Cerebellar nuclear complex (tissue), 1 donor: ENCODE data around the gene KRT76.

Experiments used
- DNase-seq, 2 experiments: peaks; one replicate each; lab custom pipeline; 2025; lab: John Stamatoyannopoulos, UW

Gene KRT76

DNA sequence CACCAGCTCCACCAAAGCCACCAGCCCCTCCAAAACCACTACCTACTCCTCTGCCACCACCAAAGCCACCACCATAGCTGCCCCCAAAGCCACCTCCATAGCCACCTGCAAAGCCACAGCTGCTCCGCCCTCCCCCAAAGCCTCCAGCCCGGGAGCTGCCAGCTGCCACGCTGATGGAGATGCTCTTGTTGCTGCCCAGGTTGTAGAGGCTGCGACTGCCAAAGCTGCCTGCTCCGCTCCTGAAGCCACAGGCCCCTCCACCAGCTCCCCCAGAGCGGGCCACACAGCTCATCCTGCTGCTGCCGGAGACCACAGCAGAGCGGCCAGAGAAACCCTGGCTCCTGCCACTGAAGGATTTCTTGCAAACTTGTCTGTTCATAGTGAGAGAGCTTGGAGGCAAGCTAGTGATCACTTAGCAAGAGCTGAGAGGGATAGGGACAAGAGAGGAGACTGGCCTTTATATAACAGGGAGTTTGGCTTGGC, at the start of gene KRT76:
Gene KRT76 (minus strand): TSS at position 433 of the 483 bp plus-strand sequence. CDS start 54 bp downstream, at position 379.
- DNase-seq = no peak

DNA sequence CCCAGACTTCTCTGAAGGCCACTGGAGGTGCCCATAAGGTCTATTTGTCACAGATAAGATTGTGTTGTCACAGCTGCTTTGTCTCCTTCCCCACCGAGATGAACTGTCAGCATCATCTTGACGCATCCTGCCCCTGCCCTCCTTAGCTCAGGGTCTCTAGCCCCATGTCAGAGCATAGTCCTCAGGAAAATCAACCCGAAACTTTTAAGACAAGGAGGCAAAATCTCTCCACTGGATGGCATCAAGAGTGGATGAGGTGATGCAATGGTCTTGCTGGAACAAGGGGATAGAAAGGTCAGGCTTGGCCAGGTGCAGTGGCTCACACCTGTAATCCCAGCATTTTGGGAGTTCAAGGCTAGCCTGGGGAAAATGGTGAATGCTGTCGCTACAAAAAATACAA, 48.8 kb upstream of the KRT76 start:
- no peak for DNase-seq

GRCh38 chr12:52824741-52825410, 47.7 kb upstream of the KRT76 start:
- DNase-seq = no peak

GRCh38 chr12:52823761-52824450, 46.8 kb upstream of the KRT76 start:
- no peak for DNase-seq

DNA sequence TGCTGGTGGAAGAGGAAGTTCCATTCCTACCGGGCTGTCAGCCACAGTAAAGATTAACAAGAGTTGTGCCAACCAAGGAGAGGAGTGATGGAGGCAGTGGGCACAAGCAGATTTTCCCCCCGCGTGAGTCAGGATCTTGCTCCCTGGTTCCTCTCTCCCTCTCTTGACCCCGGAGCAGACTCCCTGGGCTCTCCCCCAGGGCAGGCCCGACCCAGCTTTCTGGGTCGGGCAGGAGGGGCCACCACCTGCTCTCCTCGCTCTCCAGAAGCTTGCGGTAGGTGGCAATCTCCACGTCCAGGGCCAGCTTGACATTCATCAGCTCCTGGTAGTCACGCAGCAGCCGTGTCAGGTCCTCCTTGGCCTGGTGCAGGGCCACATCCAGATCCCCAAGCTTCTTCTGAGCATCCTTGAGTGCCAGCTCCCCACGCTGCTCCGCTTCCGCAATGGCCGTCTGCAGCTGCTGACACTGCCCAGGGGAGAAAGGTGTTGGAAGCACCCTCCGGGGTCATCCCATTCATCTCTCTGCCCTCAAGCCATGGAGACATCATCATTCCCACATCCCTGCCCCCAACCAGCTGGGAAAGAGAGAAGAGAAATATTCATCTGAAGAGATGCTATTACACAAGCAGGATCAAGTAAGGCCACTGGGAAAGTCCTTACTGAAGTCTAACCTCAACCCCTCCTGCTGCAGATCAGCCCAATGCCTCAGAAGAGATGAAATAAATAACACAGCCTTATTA, 45.8 kb upstream of the KRT76 start:
- no peak for DNase-seq

DNA sequence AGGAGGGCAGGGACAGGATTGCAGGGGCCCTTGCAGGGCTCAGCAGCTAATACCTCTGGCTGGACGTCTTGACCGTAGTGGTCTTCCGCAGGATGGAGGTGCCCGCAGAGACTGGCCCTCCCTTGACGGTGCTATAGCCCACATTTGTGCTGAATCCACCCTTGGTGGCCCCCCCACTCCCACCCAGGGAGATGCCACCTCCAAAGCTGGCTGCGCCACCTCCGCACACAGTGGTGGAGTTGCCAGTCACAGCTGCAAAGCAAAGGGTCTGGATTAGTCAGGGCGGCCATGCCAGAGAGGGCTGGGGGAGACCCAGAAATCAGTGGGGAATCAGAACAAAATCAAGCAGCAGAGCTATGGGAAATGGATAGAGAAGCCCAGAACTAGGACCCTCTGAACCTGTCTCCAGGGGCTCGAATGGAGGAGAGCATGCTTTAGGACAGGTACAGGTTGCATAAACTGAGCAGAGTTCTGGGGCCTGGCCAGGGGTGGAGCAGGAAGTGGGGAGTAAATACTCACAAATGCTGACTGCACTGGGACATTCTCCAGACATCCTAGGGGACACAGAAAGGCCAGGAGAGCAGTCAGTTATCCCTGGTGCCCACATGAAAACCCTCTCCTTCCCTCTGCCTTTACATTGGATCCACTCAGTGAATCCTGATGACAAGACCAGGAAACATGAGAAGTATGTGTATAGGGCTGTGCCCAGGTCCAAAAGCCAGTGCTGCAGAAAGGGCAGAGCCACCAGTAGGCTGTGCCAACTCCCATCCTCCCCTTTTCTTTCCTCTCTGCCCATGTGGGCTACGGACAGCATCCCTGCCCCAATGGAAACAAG, 44.9 kb upstream of the KRT76 start:
- no peak for DNase-seq

DNA sequence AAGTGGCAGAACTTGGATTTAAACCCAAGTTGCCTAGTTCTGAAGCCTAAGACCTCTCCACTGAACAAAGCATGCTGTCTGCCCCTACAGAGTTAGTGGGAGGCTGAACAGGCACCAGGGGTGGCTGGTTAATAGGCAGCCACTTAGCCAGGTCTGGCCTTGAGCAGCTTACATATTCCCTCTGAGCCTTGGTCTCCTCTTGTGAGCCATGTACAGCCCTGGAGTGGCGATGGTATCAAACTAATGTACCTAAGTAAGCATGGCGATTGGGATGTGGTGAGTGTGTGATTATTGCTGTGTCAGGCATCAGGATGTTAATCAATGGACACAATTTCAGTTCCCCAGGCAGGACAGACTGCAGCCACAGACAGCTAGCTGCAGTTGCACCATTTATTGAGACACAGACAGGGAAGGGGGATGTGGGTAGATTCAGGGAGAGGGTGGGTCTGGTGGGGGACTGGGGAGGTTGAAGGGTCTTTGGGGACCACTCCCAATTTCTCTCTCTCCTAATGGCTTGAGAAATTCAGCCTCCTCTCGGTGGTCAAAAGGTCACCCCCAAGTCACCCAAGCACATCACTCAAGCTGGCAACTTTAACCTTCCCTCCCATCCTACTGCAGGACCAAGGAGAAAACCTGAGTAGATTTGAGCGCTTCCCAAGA, 44.1 kb upstream of the KRT76 start:
- no peak for DNase-seq

GRCh38 chr12:52820521-52820920, 43.4 kb upstream of the KRT76 start:
- no peak for DNase-seq

DNA sequence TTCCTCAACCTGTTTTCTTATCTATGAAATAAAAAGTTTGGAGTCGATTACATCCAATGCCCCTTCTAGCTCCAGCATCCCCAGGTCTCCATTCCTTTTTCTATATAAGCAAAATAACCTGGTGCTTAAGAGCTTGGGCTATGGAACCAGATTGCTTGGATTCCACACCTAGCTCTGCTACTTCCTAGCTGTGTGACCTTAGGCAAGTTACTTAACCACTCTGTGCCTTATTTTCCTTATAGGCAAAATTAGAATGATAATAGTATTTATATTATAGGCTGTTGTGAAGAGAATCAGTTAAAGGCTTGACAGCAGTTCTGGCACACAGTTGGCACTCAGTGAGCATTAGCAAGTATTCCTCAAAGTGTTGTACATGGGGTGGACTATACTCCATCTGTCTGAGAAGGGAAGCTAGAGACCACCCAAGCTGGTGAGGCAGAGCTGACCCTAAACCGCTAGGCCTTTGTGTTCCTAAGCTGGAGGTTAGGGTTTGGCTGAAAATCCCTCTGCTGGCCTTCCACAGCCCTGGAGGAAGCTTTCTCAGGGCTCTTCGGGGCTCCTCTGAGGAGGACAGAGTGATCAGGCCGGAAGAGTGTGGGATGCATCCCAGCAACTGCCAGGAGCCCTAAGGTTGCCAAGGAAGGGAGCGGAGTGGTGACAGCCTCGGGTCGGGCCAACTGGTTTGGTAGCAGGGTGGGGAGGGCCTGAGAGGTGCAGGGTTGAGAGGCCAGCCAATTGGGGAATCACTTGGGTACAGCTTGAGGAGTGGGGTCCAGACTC, 42.8 kb upstream of the KRT76 start:
- no peak for DNase-seq

- DNase-seq = no peak
Observed at GRCh38 chr12:52818887-52819420, 41.8 kb upstream of the KRT76 start.

DNA sequence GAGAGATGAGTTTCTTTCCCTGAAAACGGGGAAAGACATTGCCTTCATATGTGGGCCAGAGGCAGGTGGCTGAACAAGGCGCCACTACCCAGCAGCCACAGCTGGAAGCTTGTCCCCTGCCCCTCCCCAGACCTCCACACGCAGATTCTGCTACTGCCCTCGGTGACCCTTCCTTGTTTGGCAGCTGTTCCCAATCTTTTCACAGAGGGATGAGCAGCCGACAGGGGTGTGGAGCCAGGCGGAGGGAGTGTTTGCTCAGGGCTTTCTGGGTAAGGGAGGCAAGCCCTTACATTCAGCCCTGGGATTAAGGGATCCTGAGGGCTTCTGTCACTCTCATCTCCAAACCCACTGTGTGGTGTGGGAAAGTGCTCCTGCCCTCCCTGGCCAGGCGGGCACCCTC, 41.2 kb upstream of the KRT76 start:
- no peak for DNase-seq

GRCh38 chr12:52817699-52818238, 40.6 kb upstream of the KRT76 start:
- DNase-seq = no peak

- DNase-seq = no peak
Observed at GRCh38 chr12:52817003-52817698, 40.0 kb upstream of the KRT76 start.

DNA sequence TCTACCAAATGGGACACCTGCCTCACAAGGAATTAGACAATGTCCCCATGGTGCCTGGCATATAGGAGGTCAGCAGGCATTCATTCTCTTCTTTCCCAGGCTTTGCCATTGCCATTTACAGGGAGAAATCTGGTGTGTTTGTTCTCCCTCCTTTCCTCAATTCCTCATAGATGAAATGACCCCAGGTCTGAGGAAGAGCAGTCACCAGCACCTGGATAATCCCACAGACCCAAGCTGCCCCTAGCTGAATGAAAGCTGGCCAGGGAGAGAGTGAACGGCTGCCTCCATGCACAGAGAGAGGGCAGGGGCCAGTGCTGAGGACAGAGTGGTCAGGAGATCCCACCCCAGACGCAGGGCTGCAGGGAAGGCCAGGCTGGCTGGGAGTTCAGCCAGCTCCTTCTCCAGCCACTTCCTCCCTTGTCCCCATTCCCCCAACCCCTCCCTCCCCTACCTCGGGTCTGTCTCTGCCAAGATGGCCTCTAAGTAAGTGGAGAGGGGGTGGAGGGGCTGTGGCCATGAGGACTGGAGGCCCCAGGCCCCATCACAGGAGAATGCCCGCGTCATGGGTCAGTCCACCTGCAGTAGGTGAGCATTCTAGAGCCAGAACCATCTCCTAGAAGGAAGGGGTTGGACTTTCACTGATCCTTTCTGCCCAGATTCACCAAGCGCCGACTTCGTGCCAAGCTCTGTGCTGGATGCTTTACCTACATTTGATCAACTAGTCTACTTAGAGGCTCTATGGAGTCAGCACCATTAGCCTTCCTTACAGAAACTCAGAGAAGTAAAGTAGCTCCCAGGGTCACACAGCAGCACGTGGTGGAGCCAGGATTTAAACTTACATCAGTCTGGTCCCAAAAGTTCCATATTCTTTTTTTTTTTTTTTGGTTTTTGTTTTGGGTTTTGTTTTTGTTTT, 38.8 kb upstream of the KRT76 start:
- no peak for DNase-seq

- DNase-seq = no peak
Observed at GRCh38 chr12:52815161-52815560, 38.0 kb upstream of the KRT76 start.

DNA sequence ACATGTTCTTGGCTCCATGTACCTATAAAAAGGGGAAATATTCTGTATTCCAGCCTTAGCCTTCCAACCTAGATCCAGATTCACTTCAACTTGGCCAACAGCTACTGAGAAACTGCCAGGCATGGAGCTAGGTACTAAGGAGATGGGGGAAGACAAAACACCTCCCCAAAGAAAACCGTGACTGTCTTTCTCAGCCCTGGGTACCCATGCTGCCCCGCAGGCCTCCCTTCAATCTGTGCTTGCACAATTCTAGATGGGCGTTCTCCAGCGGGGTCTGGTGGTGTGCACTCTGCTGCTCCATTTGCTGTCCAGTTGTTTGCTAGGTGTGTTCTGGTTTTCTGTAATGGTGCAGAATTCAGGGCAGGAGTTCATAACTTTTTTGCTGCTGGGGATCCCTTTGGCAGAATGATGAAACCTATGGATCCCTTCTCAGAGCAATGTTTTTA, 37.6 kb upstream of the KRT76 start:
- DNase-seq = no peak

GRCh38 chr12:52813885-52814709, 37.0 kb upstream of the KRT76 start, which contains the start of gene KRT4:
Gene KRT4, minus strand, starts transcription at chr12:52814116. Its CDS starts 58 bp downstream, at chr12:52814058.
- DNase-seq = no peak
